Stimulated activated CD8-positive, alpha-beta memory T cell treated with anti-CD3 and anti-CD28 coated beads, Interleukin-4, amount 100 ng/mL, for 1 hour (primary cell): ENCODE measurements around the gene GRK5.
"Not testable (repeated sequence)": the region's sequence is repeated elsewhere in the genome, so short reads cannot be mapped to it uniquely, and the experiment has no call there.

ENCODE experiments used
- DNase-seq, 2 donors: peaks; one replicate each; pipeline ENCODE4 v3.0.0-alpha.2; 2020; ENCODE audit warnings: low read depth in 2 of 2, low spot score in 1 of 2

The GRK5 gene

DNA sequence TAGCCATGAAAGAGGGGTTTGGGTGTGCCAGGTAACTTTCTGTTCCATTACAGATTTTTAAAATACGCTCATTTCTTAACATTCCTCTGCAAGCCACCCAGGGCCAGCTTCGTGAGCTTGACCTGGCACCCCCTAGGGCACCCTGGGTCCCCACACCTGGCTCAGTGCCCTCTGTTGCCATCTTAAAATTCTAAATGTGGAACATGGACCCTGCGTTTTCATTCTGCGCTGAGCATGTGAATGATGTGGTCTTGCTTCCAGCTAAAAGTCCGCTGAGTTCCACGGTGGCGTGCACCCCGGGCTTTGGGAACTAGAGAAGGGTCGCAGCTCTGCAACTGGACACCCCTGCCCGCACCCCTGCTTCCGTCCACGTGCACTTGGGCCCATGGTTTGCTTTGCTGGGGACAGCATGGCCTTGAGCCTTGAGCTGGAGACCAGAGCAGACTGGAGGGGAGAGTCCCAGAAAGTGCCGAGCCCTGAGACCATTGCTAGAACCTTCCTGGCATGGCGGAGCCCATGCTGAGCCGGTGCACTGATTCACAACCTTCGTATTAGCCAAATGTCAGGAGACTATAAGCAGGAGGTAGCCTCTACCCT is 244.0 kb downstream of the GRK5 start:
- no peak for DNase-seq

DNA sequence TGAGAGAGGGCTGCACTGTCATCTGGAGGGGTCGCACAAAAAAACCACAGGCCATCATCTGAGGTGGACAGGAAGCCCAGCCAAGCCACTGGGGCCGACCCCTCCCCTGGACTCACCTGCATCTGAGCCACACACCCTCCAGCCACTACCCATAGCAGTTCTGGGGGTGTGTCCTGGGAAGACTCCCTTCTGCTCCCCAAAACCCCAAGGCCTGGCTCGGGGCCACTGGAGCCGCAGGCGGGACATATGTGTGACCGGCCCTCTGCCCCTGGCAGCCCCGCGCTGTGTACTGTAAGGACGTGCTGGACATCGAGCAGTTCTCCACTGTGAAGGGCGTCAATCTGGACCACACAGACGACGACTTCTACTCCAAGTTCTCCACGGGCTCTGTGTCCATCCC is 245.0 kb downstream of the GRK5 start:
- DNase-seq: no peak

DNA sequence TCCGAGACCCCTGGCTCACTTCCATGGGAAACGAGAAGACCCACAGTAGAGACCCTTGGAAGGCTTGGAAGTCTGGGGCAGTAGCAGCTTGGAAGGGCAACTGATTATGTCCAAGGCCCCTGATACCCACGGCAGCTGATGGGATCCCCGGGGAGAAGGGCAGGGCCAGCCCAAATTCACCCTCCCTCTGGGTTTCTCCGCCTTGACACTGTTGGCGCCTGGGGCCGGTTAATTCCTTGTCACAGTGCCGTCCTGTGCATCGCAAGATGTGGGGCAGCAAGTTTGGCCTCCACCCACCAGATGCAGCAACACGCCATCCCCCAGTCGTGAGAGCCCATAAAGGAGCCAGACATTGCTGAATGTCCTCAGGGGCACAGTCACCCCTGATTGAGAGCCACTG is 245.9 kb downstream of the GRK5 start:
- DNase-seq: no peak

DNA sequence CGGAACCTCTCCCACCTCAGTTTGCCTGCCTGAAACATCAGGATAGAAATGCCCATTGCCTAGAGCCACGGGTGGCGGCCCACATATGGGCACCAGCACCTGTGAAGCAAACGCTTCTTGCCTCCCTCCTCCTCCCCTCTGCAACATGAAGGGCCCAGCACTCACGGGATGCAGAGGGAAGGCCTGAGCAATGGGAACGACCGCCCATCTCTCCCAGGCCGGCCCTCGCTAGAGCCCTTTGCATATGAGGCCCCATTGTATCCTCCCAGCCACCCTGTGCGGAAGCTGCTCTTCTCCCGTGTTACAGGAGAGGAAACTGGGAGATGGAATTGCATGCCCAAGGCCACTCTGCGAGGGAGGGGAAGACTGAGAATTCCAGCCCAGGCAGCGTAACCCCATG is 246.9 kb downstream of the GRK5 start:
- no peak for DNase-seq

DNA sequence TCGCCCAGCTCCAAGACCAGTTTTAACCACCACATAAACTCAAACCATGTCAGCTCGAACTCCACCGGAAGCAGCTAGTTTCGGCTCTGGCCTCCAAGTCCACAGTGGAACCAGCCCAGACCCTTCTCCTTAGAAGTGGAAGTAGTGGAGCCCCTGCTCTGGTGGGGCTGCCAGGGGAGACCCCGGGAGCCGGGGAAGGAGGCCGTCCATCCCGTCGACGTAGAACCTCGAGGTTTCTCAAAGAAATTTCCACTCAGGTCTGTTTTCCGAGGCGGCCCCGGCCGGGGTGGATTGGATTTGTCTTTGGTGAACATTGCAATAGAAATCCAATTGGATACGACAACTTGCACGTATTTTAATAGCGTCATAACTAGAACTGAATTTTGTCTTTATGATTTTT is 247.6 kb downstream of the GRK5 start:
- no peak for DNase-seq

DNA sequence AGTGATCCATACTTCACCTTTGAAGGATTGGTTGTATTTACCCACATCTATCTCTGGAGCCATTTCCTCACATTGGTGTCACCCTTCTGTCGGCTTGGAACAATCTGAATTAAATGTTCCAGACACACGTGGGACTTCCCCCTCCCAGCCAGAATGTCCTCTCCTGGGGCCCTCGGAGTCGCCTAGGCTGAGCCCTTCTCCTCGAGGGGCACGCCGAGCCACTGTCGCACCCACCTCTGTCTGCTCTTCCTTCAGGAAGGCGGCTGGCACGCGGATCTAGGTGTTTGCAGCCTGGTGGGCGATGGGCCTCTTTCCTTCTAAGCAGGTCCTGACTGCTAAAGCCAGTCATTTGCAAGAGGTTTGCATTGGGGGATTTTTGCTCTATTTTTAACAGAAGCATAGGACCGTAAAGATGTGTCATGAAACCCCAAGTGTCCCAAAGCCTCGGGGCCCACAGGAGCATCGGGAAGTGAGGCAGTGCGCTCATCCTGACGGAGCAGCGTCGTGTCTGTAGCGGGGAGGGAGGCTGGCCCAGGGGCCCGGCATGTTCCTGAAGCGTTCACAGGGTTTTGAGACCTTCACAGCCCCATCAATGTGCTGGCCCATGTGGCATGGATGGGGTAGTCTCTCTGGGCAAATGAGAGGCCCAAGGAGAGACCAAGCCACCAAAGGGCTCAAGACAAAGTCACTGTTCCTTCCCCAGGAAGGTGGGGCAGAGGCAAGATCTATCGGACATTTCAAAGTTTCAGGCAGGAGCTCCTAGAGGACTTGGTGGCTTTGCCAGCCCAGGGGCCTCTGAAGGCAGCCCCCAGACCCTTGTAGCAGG is 248.5 kb downstream of the GRK5 start:
- no peak for DNase-seq

DNA sequence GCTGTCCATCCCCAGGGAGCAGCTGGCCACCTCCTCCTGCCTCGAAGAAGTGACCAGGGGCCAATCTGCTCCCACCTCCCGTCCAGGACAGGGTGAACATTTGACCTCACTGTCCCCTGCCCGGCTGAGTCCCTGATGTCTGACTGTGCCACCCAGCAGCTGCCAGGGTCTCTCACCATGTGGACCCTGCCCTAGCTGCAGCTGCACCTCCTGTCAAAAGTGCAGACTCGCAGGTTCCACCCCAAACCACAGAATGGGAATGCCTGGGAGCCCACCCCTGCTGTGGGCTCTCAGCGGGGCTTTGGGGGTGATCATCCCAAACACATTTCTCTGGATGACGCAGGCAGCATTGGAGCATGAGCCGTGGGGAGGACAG is 249.1 kb downstream of the GRK5 start:
- no peak for DNase-seq

DNA sequence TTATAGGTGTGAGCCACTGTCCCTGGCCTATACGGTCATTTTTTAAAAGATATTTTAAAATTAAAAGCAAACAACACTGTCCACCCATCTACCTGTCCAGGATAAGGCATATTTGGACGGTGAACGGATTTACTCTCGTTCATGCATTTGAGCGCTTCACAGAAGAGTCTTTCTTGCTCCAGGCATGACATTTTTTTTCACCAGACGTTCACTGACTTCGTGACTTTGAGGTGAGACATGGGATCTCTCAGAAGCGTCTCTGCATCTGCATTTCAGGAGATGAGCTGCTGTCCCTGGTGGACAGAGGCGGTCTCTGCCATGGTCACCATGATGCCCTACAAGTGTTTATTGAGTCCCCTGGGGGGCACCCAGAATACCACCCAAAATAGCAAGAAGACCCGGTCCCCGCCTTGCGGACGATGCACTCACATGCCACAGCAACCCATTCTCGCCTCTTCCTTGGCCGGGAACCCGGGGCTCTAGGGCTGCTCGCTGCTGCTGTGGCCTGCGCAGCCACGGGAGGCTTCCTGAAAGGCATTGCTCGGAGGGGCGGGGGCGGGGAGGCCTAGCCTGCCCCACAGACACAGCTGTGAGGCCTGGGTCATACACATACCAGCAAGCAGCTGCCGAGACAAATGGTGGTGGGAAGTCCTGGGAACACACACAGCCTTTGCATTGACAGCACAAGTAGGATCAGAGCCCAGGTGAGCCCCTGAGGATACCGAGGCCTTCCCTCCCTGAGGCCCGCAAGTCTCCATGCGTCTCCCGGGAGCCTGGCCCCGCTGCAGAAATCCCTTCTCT is 250.8 kb downstream of the GRK5 start:
- no peak for DNase-seq

DNA sequence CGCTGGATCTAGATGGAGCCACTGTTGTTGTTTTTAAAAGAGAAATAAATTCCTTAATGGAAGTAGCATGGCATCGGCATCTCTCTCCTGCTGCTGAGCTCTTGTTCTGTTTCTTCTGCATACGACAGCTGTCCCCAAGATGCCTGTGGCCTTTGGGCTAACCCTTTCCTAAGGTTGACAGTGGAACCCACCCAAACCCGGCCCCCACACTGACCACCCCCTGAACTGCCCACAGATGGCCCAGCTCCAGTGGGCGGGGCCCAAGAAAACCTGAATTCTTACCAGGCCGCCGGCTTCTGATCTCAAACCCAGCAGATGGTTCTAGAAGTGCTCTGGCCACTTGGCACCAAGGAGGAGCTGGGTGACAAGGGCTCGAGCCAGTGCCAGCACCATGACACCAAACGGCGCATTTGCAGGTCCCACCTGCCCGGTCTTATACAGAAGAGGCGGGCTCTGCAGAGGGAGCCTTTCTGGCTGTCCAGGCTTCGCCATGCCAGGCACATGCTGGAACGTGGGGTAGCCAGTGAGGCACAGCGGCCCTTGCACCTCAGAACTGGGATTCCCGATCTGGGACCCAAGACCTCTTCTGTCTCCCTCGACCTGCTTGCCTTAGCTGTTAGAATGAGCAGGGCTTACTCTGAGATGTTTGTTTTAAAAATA is 252.4 kb downstream of the GRK5 start:
- no peak for DNase-seq

DNA sequence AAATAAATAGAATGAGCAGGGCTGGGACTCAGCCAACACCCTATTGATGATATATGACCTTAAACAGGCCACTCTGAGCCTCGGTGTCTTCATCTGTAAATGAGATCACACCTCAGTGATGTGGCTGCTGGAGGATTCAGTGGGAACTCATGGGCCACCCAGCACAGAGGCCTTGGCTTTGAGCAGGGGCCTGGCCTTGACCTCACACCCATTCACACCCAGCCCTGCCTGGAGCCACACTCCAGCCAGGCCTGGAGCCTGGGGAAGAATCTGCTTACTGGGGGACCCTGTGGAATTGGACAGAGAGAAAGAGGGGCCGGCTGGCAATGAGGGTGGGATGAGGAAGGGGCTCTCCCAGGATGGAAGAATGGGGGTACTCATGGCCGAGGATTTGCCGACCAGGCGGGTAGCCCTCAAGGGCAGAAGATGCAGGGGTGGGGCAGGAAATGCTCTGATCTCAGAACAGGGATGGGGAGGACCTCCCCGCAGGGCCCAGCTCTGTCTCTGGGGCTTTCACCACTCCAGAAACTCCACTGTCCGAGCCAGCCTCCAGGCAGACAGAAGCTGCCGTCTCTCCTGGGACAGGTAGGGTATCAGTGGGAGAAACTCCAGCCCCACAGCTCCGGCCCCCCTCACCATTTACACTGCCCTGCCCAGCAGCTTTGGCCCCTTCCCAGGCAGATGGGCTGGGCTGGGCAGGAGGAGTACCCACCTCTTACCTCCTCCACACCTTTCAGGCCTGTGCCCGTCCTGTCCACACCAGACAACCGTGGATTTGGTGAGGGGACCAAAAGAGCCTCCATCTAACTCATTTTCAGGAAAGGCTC is 253.2 kb downstream of the GRK5 start:
- no peak for DNase-seq

DNA sequence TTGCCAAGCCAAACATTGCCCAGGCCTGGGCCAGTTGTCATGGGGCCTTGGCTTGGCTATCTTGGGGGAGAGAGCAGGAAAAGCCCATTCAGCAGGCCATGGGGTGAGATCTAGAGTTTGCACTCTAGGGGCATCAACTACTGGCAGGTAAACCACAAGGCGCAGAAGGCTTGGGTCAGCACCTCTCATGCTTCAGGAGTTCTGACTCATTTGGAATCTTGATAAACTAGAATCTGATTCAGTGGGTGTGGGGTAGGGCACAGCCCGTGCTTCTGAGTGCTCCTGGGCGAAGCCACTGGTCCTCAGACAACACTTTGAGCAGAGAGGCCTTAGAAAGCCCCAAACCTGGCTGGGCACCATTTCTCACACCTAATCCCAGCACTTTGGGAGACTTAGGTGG is 254.0 kb downstream of the GRK5 start:
- DNase-seq: no peak

DNA sequence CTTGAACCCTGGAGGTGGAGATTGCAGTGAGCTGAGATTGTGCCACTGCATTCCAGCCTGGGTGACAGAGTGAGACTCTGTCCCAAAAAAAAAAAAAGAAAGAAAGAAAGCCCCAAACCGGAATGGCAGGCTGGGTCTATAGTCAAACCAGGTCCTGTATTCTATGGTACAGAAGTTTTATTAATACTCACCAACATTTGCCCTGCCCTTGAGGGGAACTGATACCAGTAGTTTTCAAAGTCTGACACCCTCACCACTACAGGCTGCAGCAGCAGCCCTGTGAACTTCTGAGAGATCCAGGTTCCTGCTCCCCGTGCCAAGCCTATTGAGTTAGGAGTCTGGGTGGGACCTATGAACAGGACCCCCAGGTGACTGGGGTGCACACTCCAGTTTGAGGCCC is 254.6 kb downstream of the GRK5 start:
- no peak for DNase-seq

DNA sequence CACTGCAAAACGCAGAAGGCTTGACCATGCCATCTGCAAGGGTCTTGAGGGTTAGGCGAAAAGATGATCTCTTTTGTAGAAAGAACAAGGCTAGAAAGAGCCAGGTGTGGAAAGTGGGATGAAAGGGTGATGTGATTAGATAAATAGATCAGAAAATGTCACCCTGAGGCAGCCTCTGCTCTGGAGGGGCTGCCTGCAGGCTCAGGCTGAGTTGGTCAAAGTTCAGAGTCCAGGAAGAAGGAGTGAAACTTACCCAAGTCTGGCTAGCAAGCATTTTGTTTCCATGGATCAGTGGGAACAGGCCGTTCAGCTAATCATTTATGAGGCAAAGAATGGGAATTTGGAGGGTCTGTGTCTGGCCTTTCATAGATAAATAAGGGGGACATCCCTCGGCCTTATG is 255.4 kb downstream of the GRK5 start:
- DNase-seq: no peak

DNA sequence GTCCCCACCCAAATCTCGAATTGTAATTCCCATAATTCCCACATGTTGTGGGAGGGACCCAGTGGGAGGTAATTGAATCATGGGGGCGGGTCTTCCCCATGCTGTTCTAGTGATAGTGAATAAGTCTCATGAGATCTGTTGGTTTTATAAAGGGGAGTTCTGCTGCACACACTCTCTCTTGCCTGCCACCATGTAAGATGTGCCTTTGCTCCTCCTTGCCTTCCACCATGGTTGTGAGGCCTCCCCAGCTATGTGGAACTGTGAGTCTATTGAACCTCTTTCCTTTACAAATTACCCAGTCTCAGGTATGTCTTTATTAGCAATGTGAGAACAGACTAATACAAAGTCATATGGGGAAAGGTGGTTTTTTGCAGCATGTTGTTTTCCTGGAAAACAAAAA is 255.8 kb downstream of the GRK5 start:
- DNase-seq: not testable (repeated sequence)

DNA sequence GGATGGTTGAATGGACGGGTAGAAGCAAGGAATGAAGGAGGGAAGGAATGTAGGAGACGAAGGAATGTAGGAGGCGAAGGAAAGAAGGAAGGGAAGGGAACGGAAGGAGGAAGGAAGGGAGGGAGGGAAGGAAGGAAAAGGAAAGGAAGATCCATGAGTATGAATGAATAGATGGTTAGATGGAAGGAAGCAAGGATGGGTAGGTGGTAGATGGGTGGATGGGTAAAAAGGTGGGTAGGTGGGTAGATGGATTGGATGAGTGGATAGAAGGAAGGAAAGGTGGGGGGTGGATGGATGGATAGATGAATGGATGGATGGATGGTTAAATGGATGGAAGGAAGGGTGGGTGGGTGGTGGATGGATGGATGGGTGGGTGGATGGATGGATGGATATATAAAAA is 257.7 kb downstream of the GRK5 start:
- DNase-seq: no peak

DNA sequence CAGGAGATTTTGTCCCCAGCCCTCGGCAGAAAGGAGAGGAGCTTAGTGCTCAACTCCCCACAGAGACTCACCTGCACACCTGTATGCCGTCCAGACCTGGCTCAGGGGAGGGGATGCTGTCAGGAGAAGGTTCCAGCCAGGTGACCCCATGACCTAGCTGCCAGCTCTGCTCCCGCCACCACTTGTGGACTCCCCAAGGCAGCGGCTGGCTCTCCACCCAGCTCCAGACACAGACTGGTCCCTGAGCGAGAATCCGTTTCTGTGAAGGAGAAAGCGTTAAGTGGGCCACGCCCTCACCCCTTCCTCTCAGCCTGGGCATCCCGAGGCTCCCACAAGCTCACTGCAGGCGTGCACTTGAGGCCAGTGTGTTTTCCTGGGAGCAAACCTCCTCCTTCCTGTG is 258.7 kb downstream of the GRK5 start:
- no peak for DNase-seq

DNA sequence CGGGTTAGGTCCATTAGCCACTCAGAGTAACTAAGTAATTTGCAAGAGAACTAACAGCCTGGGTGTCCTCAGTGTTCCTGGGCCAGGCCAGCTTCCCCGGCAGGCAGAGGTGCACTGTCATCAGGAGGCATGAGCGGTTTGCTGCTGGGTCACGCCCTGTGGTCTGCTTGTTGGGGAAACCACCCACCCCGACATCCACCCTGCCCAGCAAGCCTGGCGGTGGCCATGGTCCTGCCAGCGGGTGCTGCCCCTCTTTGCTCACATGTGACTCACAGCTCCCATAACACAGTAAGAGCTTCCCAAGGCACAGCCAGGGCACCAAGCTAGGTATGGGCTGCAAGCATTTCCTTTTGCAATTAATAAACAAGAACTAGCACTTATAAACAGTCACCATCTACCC is 259.3 kb downstream of the GRK5 start:
- no peak for DNase-seq

DNA sequence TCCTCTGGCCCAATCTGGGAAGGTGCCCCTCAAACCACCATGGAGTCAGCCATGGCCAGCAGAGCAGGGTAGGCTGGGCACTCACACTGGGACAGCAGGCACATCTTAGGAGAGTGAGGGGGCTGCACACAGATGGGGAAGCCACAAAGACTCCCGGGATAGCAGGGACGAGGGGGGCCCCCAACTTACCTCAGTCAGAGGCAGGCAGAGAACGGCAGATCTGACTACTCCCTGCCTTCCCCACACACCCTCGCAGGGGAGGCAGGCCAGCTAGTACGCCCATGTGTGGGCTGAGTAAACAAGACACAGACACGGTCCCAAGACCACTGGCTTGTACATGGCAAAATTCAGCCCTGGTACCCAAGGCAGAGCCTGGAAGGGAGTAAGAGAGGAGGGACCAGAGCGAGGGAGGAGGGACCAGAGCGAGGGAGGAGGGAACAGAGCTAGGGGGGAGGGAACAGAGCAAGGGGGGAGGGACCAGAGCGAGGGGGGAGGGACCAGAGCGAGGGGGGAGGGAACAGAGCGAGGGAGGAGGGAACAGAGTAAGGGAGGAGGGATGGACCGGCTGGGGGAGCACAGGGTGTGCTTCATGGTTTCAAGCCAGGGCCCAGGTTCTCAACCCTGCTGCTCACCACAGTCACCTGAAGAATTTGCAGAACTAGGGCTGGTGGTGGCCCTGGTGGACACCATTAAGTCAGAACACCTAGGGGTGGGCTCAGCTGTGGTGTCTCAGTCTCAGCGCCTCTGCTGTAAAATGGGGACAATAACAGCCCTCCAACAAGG is 261.4 kb downstream of the GRK5 start:
- no peak for DNase-seq

DNA sequence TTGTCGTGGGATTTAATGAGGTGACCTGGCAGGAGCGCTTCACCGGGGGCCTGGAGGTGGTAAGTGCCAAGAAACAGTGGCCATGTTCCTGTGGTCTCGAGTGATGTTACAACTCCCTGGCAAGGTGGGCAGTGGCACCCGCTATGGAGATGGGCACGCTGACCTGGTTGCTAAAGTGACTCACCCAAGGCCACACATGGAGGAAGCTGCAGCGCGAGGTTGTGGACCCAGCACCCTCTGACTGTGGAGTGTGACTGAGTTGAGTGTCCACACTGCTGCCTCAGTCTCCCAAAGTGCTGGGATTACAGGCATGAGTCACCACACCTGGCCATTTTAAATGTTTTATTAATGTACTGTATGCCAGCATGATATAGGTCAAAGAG is 261.9 kb downstream of the GRK5 start:
- DNase-seq: no peak

DNA sequence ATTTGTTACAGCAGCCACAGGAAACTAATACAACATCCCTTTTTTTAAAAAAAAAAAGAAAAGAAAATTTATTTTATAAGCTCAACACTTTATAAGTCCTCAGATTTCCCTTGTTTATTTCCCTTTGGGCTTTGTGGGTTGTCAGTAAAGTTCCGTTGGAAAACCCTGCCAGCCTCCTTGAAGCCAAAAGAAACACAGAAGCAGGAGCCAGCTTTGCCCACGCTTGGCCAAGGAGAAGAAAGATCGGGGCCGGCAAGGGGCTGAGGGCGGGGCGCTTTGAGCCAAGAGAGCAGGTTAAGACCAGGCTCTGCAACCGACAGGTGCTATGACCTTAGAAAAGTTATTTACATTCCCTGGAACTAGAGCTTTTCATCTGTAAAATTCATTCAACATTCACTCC is 262.5 kb downstream of the GRK5 start:
- DNase-seq: no peak
